K562 (cell line): ENCODE results near the gene GABARAPL1. TPM values are rescaled to one million over a fixed set of nuclear protein-coding genes. Genes with fewer than 3 reads are reported as not detected.

Source experiments
- CBX3 ChIP-seq, 2 experiments: IDR thresholded peaks; 1 replicate in 1 of 2; 2 replicates in 1 of 2; pipeline ENCODE4 v1.6.1; 2012; ENCODE audit warnings: inconsistent platforms in 2 of 2, low read length in 2 of 2, borderline replicate concordance in 1 of 2, control low read depth in 1 of 2
- MEIS2 ChIP-seq: fragments of 450-650 bp; IDR thresholded peaks from 2 replicates; pipeline ENCODE4 v1.6.1; 2014; ENCODE audit warnings: mild to moderate bottlenecking; ENCODE audit not compliant: partially characterized antibody
- PHF8 ChIP-seq: fragments of 200-600 bp; sonication (generic); IDR thresholded peaks from 2 replicates; pipeline ENCODE4 v1.6.1; 2012; ENCODE audit warnings: mixed run types, mild to moderate bottlenecking, inconsistent platforms, low read length, moderate library complexity, borderline replicate concordance
- PTBP1 ChIP-seq: fragments of 200-400 bp; formaldehyde crosslinking; IDR thresholded peaks from 2 replicates; pipeline ENCODE4 v1.6.1; 2017; ENCODE audit warnings: low read depth, low read length
- RBM34 ChIP-seq: fragments of 200-400 bp; formaldehyde crosslinking; IDR thresholded peaks from 2 replicates; pipeline ENCODE4 v1.6.1; 2018; ENCODE audit warnings: low read length, borderline replicate concordance; ENCODE audit not compliant: insufficient read depth
- REST ChIP-seq, 2 experiments: fragments of 450-650 bp; formaldehyde crosslinking in 1 of 2; IDR thresholded peaks; 2 replicates each; pipeline versions ENCODE4 v1.4.0 to v1.6.1; 2014 to 2020; ENCODE audit warnings: mild to moderate bottlenecking in 2 of 2, borderline replicate concordance in 1 of 2, low read depth in 1 of 2
- SNIP1 ChIP-seq: fragments of 450-650 bp; IDR thresholded peaks from 2 replicates; pipeline ENCODE4 v1.7.1; 2017; ENCODE audit warnings: low read depth, mild to moderate bottlenecking
- SREBF2 ChIP-seq: sonication (generic); formaldehyde crosslinking; IDR thresholded peaks from 2 replicates; pipeline ENCODE4 v1.4.0; 2020; ENCODE audit warnings: mild to moderate bottlenecking, missing genetic modification reagents
- ZNF165 ChIP-seq: fragments of 250-450 bp; sonication (Bioruptor Pico); IDR thresholded peaks from 2 replicates; pipeline ENCODE4 v1.4.0; 2020; ENCODE audit warnings: borderline replicate concordance
- ZNF239 ChIP-seq: fragments of 250-450 bp; sonication (Bioruptor Pico); IDR thresholded peaks from 2 replicates; pipeline ENCODE4 v1.4.0; 2020; ENCODE audit warnings: mild to moderate bottlenecking
- ZNF277 ChIP-seq: fragments of 250-450 bp; sonication (Bioruptor Pico); IDR thresholded peaks from 2 replicates; pipeline ENCODE4 v1.8.0; 2022; ENCODE audit warnings: inconsistent platforms, mild to moderate bottlenecking, moderate library complexity, borderline replicate concordance
- ZNF592 ChIP-seq: fragments of 450-650 bp; IDR thresholded peaks from 2 replicates; pipeline ENCODE4 v1.6.1; 2017; ENCODE audit warnings: antibody characterized with exemption, mild to moderate bottlenecking
- polyA plus RNA-seq, 8 experiments: library from polyadenylated mRNA; depleted of rRNA in 4 of 8; stranded (reverse) in 5 of 8; unstranded in 3 of 8; fragments of >200 nt; fragmentation: Nextera tagmentation in 2 of 8; fragmentation: Illumina TruSeq in 1 of 8; extraction: Ambion mirVana in 2 of 8; extraction: Trizol in 1 of 8; gene quantifications; 2 replicates each; pipeline versions ENCODE4 v1.2.1 to v1.2.3, GENCODE V29; 2011 to 2014; ENCODE audit warnings: inconsistent platforms in 1 of 8, missing spikeins in 1 of 8
- total RNA-seq, 7 experiments: library from RNA; depleted of rRNA in 6 of 7; stranded (reverse); fragments of >200 nt in 6 of 7; fragmentation: Illumina TruSeq in 2 of 7; extraction: Trizol in 2 of 7; gene quantifications; 2 replicates each; pipeline versions ENCODE4 v1.2.1 to v1.2.3, GENCODE V29; 2011 to 2021; ENCODE audit warnings: low replicate concordance in 1 of 7

Gene GABARAPL1
- total and polyA plus RNA-seq, 9 of the 15 experiments (the other 6 are each of a cell fraction or from before 2014, with no cell fraction given), result 2.3 to 15.9 (median 11.3) TPM

DNA sequence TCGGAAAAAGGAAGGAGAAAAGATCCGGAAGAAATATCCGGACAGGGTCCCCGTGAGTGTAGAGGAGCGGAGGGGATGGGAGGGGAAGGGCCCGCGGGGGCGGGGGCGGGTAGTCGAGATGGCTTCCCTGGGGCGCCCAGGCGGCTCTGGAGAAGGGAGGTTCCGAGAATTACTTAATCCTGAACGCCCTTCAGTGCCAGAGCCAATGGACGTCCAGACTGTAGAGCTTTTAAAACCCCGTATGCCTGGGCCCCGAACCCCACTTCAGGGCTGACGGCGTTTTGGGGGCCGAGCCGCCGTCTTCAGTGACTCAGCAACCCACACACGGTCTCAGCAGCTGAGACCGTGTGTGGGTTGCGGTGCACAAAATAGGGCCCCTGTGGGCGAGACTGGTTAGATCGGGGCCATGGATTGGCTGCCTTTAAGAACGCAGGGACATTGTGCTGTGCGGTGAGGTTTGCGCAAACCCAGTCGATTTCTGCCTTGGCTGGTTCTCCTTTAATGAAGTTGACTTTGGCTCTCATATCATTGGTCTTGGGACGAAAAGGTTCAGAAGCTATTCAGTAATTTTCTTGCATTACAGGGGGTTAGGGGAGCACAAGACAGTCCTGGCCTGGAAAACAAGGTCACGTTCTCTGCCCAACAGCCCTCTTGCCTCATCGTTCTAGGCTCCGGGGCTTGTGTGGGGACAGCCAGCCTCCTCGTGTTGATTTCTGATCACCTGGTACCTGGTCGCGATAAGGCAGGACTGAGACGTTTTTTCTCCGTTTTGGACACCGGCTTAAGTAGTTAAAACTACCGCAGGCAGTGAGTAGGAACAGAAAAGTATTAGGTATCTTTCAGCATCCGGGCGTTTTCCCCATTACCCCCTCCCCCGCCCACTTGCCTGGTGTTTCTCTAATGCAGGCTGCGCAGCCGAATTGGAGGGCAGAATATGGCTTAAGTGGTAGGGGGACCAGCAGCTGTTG is 775 bp downstream of the GABARAPL1 start (continued):
- no peak for TF ChIP-seq MEIS2
- TF ChIP-seq CBX3 (IDR thresholded peaks at IDR 0.05; ENCODE audit: borderline replicate concordance in 1 of 2, low read length in 2 of 2), result peak in 1 of 2 experiments; percentile 40; a peak in 1 of 3 replicates
- no peak for TF ChIP-seq ZNF165 (CRISPR knock-in tag)
- TF ChIP-seq SREBF2 (CRISPR knock-in tag), result no peak
- 0 out of 2 replicates have a peak, but pooled peaks have one; percentile 11 for TF ChIP-seq ZNF592
- TF ChIP-seq PTBP1, result 0 out of 2 replicates have a peak, but pooled peaks have one; percentile 63
- TF ChIP-seq PHF8, result peak; percentile 13; the same call in 1 of the 2 replicates
- no peak for TF ChIP-seq ZNF239
- no peak for TF ChIP-seq ZNF277
- TF ChIP-seq RBM34, result no peak
- no peak for TF ChIP-seq REST (IDR thresholded peaks at IDR 0.05; ENCODE audit: borderline replicate concordance)
- no peak for TF ChIP-seq REST (CRISPR knock-in tag; IDR thresholded peaks at IDR 0.05; ENCODE audit: low read depth)
- TF ChIP-seq SNIP1, result no peak
